Gastroesophageal sphincter (tissue), 3 donors: ENCODE results near the gene ZFYVE28.

Experiments used
- POLR2A ChIP-seq, 2 donors: fragments of 450-650 bp; IDR thresholded peaks; one replicate each; pipeline ENCODE4 v1.6.1; 2017; ENCODE audit warnings: antibody characterized with exemption in 2 of 2, mild to moderate bottlenecking in 2 of 2, moderate library complexity in 1 of 2
- POLR2AphosphoS5 ChIP-seq: sonication (generic); formaldehyde crosslinking; IDR thresholded peaks from one replicate; pipeline ENCODE4 v1.6.1; 2017; ENCODE audit warnings: antibody characterized with exemption
- TF ChIP-seq, protein P1 (sequence below), 4 experiments: fragments of 200-600 bp in 2 of 4; fragments of 450-650 bp in 2 of 4; sonication (generic) in 1 of 4; IDR thresholded peaks; one replicate each; pipeline ENCODE4 v1.5.1; 2017 to 2019; ENCODE audit warnings: antibody characterized with exemption in 4 of 4, mild to moderate bottlenecking in 2 of 4, moderate library complexity in 2 of 4

GRCh38 chr4:2450394-2451035 is 32.1 kb upstream of the ZFYVE28 start:
- TF ChIP-seq POLR2AphosphoS5 (no peak), POLR2A (IDR thresholded peaks at IDR 0.05) (no peak)
- TF ChIP-seq, protein P1, sequence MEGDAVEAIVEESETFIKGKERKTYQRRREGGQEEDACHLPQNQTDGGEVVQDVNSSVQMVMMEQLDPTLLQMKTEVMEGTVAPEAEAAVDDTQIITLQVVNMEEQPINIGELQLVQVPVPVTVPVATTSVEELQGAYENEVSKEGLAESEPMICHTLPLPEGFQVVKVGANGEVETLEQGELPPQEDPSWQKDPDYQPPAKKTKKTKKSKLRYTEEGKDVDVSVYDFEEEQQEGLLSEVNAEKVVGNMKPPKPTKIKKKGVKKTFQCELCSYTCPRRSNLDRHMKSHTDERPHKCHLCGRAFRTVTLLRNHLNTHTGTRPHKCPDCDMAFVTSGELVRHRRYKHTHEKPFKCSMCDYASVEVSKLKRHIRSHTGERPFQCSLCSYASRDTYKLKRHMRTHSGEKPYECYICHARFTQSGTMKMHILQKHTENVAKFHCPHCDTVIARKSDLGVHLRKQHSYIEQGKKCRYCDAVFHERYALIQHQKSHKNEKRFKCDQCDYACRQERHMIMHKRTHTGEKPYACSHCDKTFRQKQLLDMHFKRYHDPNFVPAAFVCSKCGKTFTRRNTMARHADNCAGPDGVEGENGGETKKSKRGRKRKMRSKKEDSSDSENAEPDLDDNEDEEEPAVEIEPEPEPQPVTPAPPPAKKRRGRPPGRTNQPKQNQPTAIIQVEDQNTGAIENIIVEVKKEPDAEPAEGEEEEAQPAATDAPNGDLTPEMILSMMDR (IDR thresholded peaks at IDR 0.05) = no peak
